Astrocyte (in vitro differentiated cells and primary cell): Measurements from ENCODE around the gene CHMP4B.

Experiments
- EZH2 ChIP-seq: IDR thresholded peaks from 2 replicates; pipeline ENCODE4 v1.6.1; 2012; ENCODE audit warnings: mild to moderate bottlenecking, low read length, inconsistent platforms; ENCODE audit not compliant: insufficient read depth
- TF ChIP-seq, protein P1 (sequence below): IDR thresholded peaks from 2 replicates; pipeline ENCODE4 v1.5.1; 2011; ENCODE audit warnings: low read depth, mild to moderate bottlenecking, inconsistent platforms, low read length, moderate library complexity; ENCODE audit not compliant: insufficient read depth

DNA sequence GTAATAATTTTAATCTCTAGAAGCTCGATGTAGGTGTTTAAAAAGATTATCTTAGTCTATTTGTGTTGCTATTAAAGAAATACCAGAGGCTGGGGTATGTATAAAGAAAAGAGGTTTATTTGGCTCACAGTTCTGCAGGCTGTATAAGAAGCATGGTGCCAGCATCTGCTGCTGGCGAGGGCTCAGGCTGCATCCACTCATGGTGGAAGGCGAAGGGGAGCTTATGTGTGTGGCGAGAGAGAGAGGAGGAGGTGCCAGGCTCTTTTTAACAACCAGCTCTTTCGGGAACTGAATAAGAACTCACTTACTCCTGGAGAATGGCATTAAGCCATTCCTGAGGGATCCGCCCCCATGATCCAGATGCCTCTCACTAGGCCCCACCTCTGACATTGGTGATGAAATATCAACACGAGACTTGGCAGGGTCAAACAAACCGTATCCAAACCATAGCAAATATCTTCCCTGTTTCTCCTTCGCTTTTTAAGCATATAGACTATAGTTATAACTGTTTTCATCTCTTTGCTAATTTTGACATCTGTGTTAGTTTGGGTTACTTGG lies 24.5 kb downstream of the CHMP4B start:
- TF ChIP-seq, protein P1, sequence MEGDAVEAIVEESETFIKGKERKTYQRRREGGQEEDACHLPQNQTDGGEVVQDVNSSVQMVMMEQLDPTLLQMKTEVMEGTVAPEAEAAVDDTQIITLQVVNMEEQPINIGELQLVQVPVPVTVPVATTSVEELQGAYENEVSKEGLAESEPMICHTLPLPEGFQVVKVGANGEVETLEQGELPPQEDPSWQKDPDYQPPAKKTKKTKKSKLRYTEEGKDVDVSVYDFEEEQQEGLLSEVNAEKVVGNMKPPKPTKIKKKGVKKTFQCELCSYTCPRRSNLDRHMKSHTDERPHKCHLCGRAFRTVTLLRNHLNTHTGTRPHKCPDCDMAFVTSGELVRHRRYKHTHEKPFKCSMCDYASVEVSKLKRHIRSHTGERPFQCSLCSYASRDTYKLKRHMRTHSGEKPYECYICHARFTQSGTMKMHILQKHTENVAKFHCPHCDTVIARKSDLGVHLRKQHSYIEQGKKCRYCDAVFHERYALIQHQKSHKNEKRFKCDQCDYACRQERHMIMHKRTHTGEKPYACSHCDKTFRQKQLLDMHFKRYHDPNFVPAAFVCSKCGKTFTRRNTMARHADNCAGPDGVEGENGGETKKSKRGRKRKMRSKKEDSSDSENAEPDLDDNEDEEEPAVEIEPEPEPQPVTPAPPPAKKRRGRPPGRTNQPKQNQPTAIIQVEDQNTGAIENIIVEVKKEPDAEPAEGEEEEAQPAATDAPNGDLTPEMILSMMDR, result no peak
- no peak for TF ChIP-seq EZH2
